Keratinocyte (primary cell): Measurements from ENCODE around the gene BANK1. TPM values are rescaled to one million over a fixed set of nuclear protein-coding genes. Genes with fewer than 3 reads are reported as not detected.

ENCODE experiments used
- DNase-seq: peaks from one replicate; pipeline ENCODE4 v3.0.0-alpha.2; 2011; ENCODE audit warnings: low read depth, missing footprints, low spot score
- FAIRE-seq: peaks from 2 replicates; lab custom pipeline; 2011; peaks lifted over from hg19 to GRCh38; lab: Jason Lieb, UNC
- H2AFZ ChIP-seq: 2 replicates; pipeline ENCODE4 v1.6.0; 2012; ENCODE audit warnings: low read length, control low read depth, inconsistent platforms; ENCODE audit not compliant: control insufficient read depth
- H3K27ac ChIP-seq: 2 replicates; pipeline ENCODE4 v1.5.1; 2011; ENCODE audit warnings: low read length; ENCODE audit not compliant: control insufficient read depth, insufficient read depth
- H3K27me3 ChIP-seq: 3 replicates; pipeline ENCODE4 v1.6.0; 2011; ENCODE audit warnings: low read length; ENCODE audit not compliant: control insufficient read depth, insufficient read depth; ENCODE audit errors: extremely low read depth
- H3K36me3 ChIP-seq, 2 experiments: 2 replicates in 1 of 2; 3 replicates in 1 of 2; pipeline ENCODE4 v1.5.1; 2011; ENCODE audit warnings: low read length in 2 of 2, mild to moderate bottlenecking in 1 of 2; ENCODE audit not compliant: control insufficient read depth in 2 of 2, insufficient read depth in 2 of 2; ENCODE audit errors: extremely low read depth in 1 of 2
- H3K4me1 ChIP-seq: 3 replicates; pipeline ENCODE4 v1.5.1; 2011; ENCODE audit warnings: low read length; ENCODE audit not compliant: control insufficient read depth, insufficient read depth; ENCODE audit errors: extremely low read depth
- H3K4me2 ChIP-seq: 3 replicates; pipeline ENCODE4 v1.6.0; 2011; ENCODE audit warnings: low read depth, low read length; ENCODE audit not compliant: control insufficient read depth, insufficient read depth; ENCODE audit errors: extremely low read depth
- H3K4me3 ChIP-seq, 3 experiments: fragments of 200-600 bp in 1 of 3; sonication (generic) in 1 of 3; 2 replicates in 2 of 3; 3 replicates in 1 of 3; pipeline ENCODE4 v1.5.1; 2011 to 2016; ENCODE audit warnings: low read length in 3 of 3, mild to moderate bottlenecking in 3 of 3, control low read depth in 2 of 3, inconsistent platforms in 1 of 3, low read depth in 1 of 3, mixed read lengths in 1 of 3, mixed run types in 1 of 3, moderate library complexity in 1 of 3; ENCODE audit not compliant: control insufficient read depth in 2 of 3, insufficient read depth in 2 of 3; ENCODE audit errors: extremely low read depth in 1 of 3
- H3K79me2 ChIP-seq: 2 replicates; pipeline ENCODE4 v1.6.0; 2012; ENCODE audit warnings: low read length; ENCODE audit not compliant: control insufficient read depth, insufficient read depth
- H3K9ac ChIP-seq: 3 replicates; pipeline ENCODE4 v1.6.0; 2011; ENCODE audit warnings: low read length; ENCODE audit not compliant: control insufficient read depth, insufficient read depth; ENCODE audit errors: extremely low read depth
- H3K9me1 ChIP-seq: 3 replicates; pipeline ENCODE4 v1.6.0; 2011; ENCODE audit warnings: low read length; ENCODE audit not compliant: control insufficient read depth, insufficient read depth; ENCODE audit errors: extremely low read depth
- H3K9me3 ChIP-seq: 2 replicates; pipeline ENCODE4 v1.5.1; 2012; ENCODE audit warnings: low read depth, low read length; ENCODE audit not compliant: control insufficient read depth
- H4K20me1 ChIP-seq: 3 replicates; pipeline ENCODE4 v1.6.0; 2011; ENCODE audit warnings: low read length; ENCODE audit not compliant: control insufficient read depth, insufficient read depth; ENCODE audit errors: extremely low read depth
- EZH2 ChIP-seq: IDR thresholded peaks from one replicate; pipeline ENCODE4 v1.6.1; 2012; ENCODE audit warnings: inconsistent platforms, mild to moderate bottlenecking, low read length, moderate library complexity
- dilution Hi-C: fragments of 300-500 bp; cut with MboI; formaldehyde crosslinking; loops from one replicate; pipeline ENCODE4 v1.7.0; 2020; ENCODE audit warnings: low sequenced_read_pairs; ENCODE audit not compliant: extremely low pct_ligation_motif_present
- polyA plus RNA-seq, 5 experiments: library from polyadenylated mRNA; depleted of rRNA in 3 of 5; stranded (reverse) in 3 of 5; stranded (forward) in 1 of 5; unstranded in 1 of 5; fragments of >200 nt; gene quantifications; 1 replicate in 1 of 5; 2 replicates in 3 of 5; 3 replicates in 1 of 5; pipeline versions ENCODE4 v1.2.1 to v1.2.3, GENCODE V29; 2011 to 2012; ENCODE audit warnings: missing spikeins in 2 of 5, low read depth in 1 of 5, low replicate concordance in 1 of 5
- TF ChIP-seq, protein P1 (sequence below), 3 experiments: IDR thresholded peaks in 1 of 3; conservative IDR thresholded peaks in 1 of 3; optimal IDR thresholded peaks in 1 of 3; 2 replicates in 2 of 3; 3 replicates in 1 of 3; pipeline versions ENCODE3 to v1.5.1; 2011; ENCODE audit warnings: low read length in 3 of 3, mild to moderate bottlenecking in 3 of 3, moderate library complexity in 2 of 3, control low read depth in 1 of 3, inconsistent platforms in 1 of 3; ENCODE audit not compliant: insufficient read depth in 2 of 3; ENCODE audit errors: extremely low read depth in 1 of 3

BANK1 gene
- polyA plus RNA-seq, 1 donor (not counting 4 experiments of a cell fraction or from before 2014, with no cell fraction given) = 0.25 TPM

DNA sequence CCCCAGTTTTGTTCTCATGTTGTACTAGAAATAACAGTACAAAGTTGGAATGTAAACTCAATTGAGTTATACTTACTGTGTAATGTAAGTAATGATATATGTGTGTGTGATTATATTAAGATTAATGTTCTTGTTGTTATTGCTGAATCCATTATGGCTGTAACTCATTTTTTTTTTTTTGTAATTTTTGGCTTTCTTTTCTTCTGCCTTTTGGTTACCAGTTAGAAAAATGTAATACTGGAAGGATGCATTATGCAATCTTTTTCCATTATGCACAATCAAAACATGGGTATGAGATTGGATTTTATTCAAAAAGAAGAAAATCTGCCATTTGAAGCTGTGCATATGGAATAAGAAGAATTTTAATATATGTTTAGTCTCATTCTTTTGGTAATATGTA is 34.0 kb downstream of the BANK1 start:
- Histone ChIP-seq H3K9me1 (no peaks in the 10 kb centered on the region), H4K20me1 (no peaks in the 10 kb centered on the region), H3K4me2 (no peak overlapping the region), H3K36me3 (no peaks in the 10 kb centered on the region), H2AFZ (no peak overlapping the region), H3K4me1 (no peaks in the 10 kb centered on the region), H3K4me3 (no peak overlapping the region), H3K9me3 (no peaks in the 10 kb centered on the region), H3K27me3 (no peaks in the 10 kb centered on the region), H3K27ac (no peak overlapping the region), H3K9ac (no peak overlapping the region), H3K79me2 (no peaks in the 10 kb centered on the region)
- dilution Hi-C loops = no loop called here
- DNase-seq = no peak
- TF ChIP-seq EZH2 = no peak
- TF ChIP-seq, protein P1, sequence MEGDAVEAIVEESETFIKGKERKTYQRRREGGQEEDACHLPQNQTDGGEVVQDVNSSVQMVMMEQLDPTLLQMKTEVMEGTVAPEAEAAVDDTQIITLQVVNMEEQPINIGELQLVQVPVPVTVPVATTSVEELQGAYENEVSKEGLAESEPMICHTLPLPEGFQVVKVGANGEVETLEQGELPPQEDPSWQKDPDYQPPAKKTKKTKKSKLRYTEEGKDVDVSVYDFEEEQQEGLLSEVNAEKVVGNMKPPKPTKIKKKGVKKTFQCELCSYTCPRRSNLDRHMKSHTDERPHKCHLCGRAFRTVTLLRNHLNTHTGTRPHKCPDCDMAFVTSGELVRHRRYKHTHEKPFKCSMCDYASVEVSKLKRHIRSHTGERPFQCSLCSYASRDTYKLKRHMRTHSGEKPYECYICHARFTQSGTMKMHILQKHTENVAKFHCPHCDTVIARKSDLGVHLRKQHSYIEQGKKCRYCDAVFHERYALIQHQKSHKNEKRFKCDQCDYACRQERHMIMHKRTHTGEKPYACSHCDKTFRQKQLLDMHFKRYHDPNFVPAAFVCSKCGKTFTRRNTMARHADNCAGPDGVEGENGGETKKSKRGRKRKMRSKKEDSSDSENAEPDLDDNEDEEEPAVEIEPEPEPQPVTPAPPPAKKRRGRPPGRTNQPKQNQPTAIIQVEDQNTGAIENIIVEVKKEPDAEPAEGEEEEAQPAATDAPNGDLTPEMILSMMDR (optimal IDR thresholded peaks at IDR 0.05 in 1 of 3, IDR thresholded peaks at IDR 0.05 in 1 of 3, conservative IDR thresholded peaks at IDR 0.05 in 1 of 3; ENCODE audit: extremely low read depth in 1 of 3, insufficient read depth in 2 of 3, low read length in 3 of 3) = no peak
- no peak for FAIRE-seq

DNA sequence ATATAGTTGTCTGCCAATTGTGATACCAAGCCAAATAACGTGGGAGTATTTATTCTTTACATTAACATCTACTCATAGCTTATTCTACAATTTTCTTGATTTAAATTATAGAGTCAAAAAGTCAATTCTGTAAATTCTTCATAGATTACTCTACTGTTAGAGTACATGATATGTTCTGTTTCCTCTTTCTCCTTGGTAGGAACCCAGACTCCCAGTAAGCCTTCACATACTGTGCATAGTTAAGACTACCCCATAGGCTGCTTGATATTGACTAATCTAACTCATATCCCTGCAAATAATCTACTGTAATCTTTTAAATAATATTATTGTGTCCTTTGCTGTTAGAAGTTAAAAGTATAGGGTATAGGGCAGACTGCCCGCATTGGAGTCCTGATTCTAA is 35.4 kb downstream of the BANK1 start:
- Histone ChIP-seq H3K27me3 (no peaks in the 10 kb centered on the region), H3K9me1 (no peaks in the 10 kb centered on the region), H3K4me1 (no peaks in the 10 kb centered on the region), H4K20me1 (no peaks in the 10 kb centered on the region), H3K4me2 (no peak overlapping the region), H3K9me3 (no peaks in the 10 kb centered on the region), H3K79me2 (no peaks in the 10 kb centered on the region), H3K9ac (no peak overlapping the region), H3K27ac (no peak overlapping the region), H3K4me3 (no peak overlapping the region), H3K36me3 (no peaks in the 10 kb centered on the region), H2AFZ (no peak overlapping the region)
- DNase-seq (no peak), FAIRE-seq (no peak)
- TF ChIP-seq, protein P1 (optimal IDR thresholded peaks at IDR 0.05 in 1 of 3, IDR thresholded peaks at IDR 0.05 in 1 of 3, conservative IDR thresholded peaks at IDR 0.05 in 1 of 3; ENCODE audit: extremely low read depth in 1 of 3, insufficient read depth in 2 of 3, low read length in 3 of 3) = no peak
- no peak for TF ChIP-seq EZH2
- dilution Hi-C loops = no loop called here
